Measurements from ENCODE around the gene NR5A2.

GRCh38 chr1:200165493-200166220 is 138.1 kb downstream of the NR5A2 start:
- TF ChIP-seq EP300 (IDR thresholded peaks at IDR 0.05) (no peak), POLR2A (IDR thresholded peaks at IDR 0.05) (no peak), CTCF (IDR thresholded peaks at IDR 0.05) (no peak)
